Mesothelial cell of epicardium (in vitro differentiated cells): ENCODE results near the gene SLC35E3. TPM values are rescaled to one million over a fixed set of nuclear protein-coding genes. Genes with fewer than 3 reads are reported as not detected.

Experiments
- DNase-seq, 2 experiments: peaks; one replicate each; pipeline ENCODE4 v3.0.0; 2021; ENCODE audit warnings: low spot score in 2 of 2; ENCODE audit not compliant: unreplicated experiment in 2 of 2
- H3K27ac Mint-ChIP-seq: 2 replicates; pipeline ENCODE4 v1.8.0; 2021; ENCODE audit warnings: mixed read lengths
- H3K27me3 Mint-ChIP-seq: 2 replicates; pipeline ENCODE4 v1.8.0; 2021; ENCODE audit warnings: low read depth, mixed read lengths
- H3K36me3 Mint-ChIP-seq: 2 replicates; pipeline ENCODE4 v1.8.0; 2021; ENCODE audit warnings: mixed read lengths
- H3K4me1 Mint-ChIP-seq: 2 replicates; pipeline ENCODE4 v1.8.0; 2021; ENCODE audit warnings: mixed read lengths
- H3K4me3 Mint-ChIP-seq: 2 replicates; pipeline ENCODE4 v1.8.0; 2021; ENCODE audit warnings: mild to moderate bottlenecking, moderate library complexity, mixed read lengths
- H3K9me3 Mint-ChIP-seq: 2 replicates; pipeline ENCODE4 v1.8.0; 2021; ENCODE audit warnings: mixed read lengths
- CTCF ChIP-seq: fragments of 200-600 bp; sonication (generic); IDR thresholded peaks from one replicate; pipeline ENCODE4 v1.5.0; 2021; ENCODE audit warnings: antibody characterized with exemption; ENCODE audit not compliant: unreplicated experiment
- total RNA-seq: library from RNA; stranded (reverse); gene quantifications from 3 replicates; pipeline ENCODE4 v1.2.1, GENCODE V29; 2021

The SLC35E3 gene
- total RNA-seq: 11.5 to 14.1 TPM (median 12.3 TPM) in 3 replicates

- Mint-ChIP-seq H3K36me3 (peaks cover 8% of the 10 kb centered on the region), H3K4me3 (peak within 1 kb of the TSS; percentile 93), H3K9me3 (no peaks in the 10 kb centered on the region), H3K27me3 (no peaks in the 10 kb centered on the region), H3K27ac (peak within 1 kb of the TSS; percentile 91), H3K4me1 (peaks cover 19% of the 10 kb centered on the region)
- no peak for TF ChIP-seq CTCF
- DNase-seq: peak; percentile 83 to 88
These were observed at the start of gene SLC35E3 for GRCh38 chr12:68745904-68746571. Gene SLC35E3 (plus strand): TSS chr12:68746176. CDS start chr12:68746378, 202 bp downstream.

- Mint-ChIP-seq H3K9me3 (no peaks in the 10 kb centered on the region), H3K4me1 (no peaks in the 10 kb centered on the region), H3K36me3 (peaks cover 40% of the 10 kb centered on the region)
These were observed 46.5 kb upstream of the SLC35E3 start for GRCh38 chr12:68699486-68699885.

GRCh38 chr12:68727776-68728175, 18.2 kb upstream of the SLC35E3 start:
- H3K9me3 Mint-ChIP-seq: no peaks in the 10 kb centered on the region
- peaks cover 26% of the 10 kb centered on the region for H3K36me3 Mint-ChIP-seq
- H3K27ac Mint-ChIP-seq: no peak overlapping the region
- H3K4me1 Mint-ChIP-seq: no peaks in the 10 kb centered on the region
- H3K27me3 Mint-ChIP-seq: no peaks in the 10 kb centered on the region
- no peak overlapping the region for H3K4me3 Mint-ChIP-seq
- DNase-seq: no peak
- no peak for TF ChIP-seq CTCF

More at GRCh38 chr12:68699486-68699885, 46.5 kb upstream of the SLC35E3 start:
- Mint-ChIP-seq H3K27ac (no peak overlapping the region), H3K27me3 (no peaks in the 10 kb centered on the region), H3K4me3 (no peak overlapping the region)
- no peak for DNase-seq
- TF ChIP-seq CTCF: no peak

GRCh38 chr12:68733661-68734071, 12.3 kb upstream of the SLC35E3 start:
- H3K9me3 Mint-ChIP-seq: no peaks in the 10 kb centered on the region
- no peak overlapping the region for H3K4me3 Mint-ChIP-seq
- no peaks in the 10 kb centered on the region for H3K4me1 Mint-ChIP-seq

GRCh38 chr12:68739891-68740290, 6.1 kb upstream of the SLC35E3 start:
- peaks cover 38% of the 10 kb centered on the region for H3K36me3 Mint-ChIP-seq
- H3K9me3 Mint-ChIP-seq: no peaks in the 10 kb centered on the region
- no peak overlapping the region for H3K4me3 Mint-ChIP-seq
- no peak overlapping the region for H3K27ac Mint-ChIP-seq
- TF ChIP-seq CTCF: no peak
- no peaks in the 10 kb centered on the region for H3K27me3 Mint-ChIP-seq
- no peaks in the 10 kb centered on the region for H3K4me1 Mint-ChIP-seq
- no peak for DNase-seq

More at GRCh38 chr12:68733661-68734071, 12.3 kb upstream of the SLC35E3 start:
- H3K36me3 Mint-ChIP-seq: peaks cover 36% of the 10 kb centered on the region
- no peak for TF ChIP-seq CTCF
- H3K27ac Mint-ChIP-seq: no peak overlapping the region
- no peaks in the 10 kb centered on the region for H3K27me3 Mint-ChIP-seq
- DNase-seq: no peak
